ENCODE measurements around the gene SLC12A2. TPM values are rescaled to one million over a fixed set of nuclear protein-coding genes. Genes with fewer than 3 reads are reported as not detected.
A peak's percentile ranks its signal among the peaks of the same experiment; 100 is the strongest.

The SLC12A2 gene
- total and polyA plus RNA-seq, 2 of the 4 experiments (the other 2 are of a cell fraction): 5.6 to 30.3 TPM

DNA sequence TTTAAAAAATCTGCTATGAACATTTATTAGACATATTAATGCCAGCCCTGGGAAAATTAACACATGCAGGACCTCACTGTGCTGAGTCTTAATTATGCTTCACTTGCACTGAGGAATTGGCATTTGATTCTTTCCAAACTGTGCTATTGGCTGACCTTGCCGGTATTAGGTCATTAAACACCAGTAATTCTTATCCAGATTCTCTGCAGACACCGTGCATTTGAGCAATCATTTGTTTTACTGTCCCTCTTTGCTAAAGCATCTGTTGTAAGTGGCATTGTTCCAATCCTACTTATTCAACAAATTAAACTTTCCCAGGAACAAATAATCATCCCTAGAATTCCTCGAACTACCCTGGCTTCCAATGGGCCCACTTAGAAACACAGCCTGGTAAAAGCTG lies 145.0 kb downstream of the SLC12A2 start:
- Histone ChIP-seq H3K4me3 (ENCODE audit: insufficient read depth, low read depth, low read length) (no peak overlapping the region), H3K18ac (ENCODE audit: low read depth, low read length) (no peak overlapping the region), H2AK9ac (replicated peaks; ENCODE audit: low read depth, low read length, poor library complexity) (no peak overlapping the region), H3K27ac (ENCODE audit: insufficient read depth, low read length) (no peak overlapping the region), H3K23ac (ENCODE audit: low read depth, low read length) (no peak overlapping the region), H3K4me2 (ENCODE audit: low read depth, low read length) (no peak overlapping the region), H3K9ac (ENCODE audit: low read depth, low read length) (no peak overlapping the region), H2AK5ac (ENCODE audit: low read depth, low read length) (no peak overlapping the region), H2AFZ (replicated peaks; ENCODE audit: low read length, poor library complexity) (no peak overlapping the region), H3K4me1 (ENCODE audit: control insufficient read depth, insufficient read depth, low read length) (peaks cover 3% of the 10 kb centered on the region), H2BK15ac (ENCODE audit: low read depth, low read length) (no peak overlapping the region), H3K14ac (replicated peaks; ENCODE audit: low read depth, low read length) (no peak overlapping the region), H3K9me1 (ENCODE audit: insufficient read depth, low read length) (peaks cover 5% of the 10 kb centered on the region; the same call in 1 of the 2 replicates), H3K9me3 (ENCODE audit: control insufficient read depth, insufficient read depth, low read length) (no peaks in the 10 kb centered on the region), H4K20me1 (ENCODE audit: insufficient read depth, low read length) (no peaks in the 10 kb centered on the region), H2BK20ac (ENCODE audit: low read depth, low read length) (no peak overlapping the region), H3K79me1 (ENCODE audit: low read depth in 1 of 2, low read length in 2 of 2) (no peaks in the 10 kb centered on the region), H4K91ac (ENCODE audit: insufficient read depth, low read depth, low read length) (no peak overlapping the region), H4K5ac (ENCODE audit: low read depth, low read length) (no peak overlapping the region), H3K4ac (ENCODE audit: low read depth, low read length) (no peak overlapping the region), H4K8ac (ENCODE audit: low read depth in 2 of 2, low read length in 2 of 2) (no peak overlapping the region), H2BK5ac (ENCODE audit: low read depth, low read length, poor library complexity, severe bottlenecking) (no peak overlapping the region), H3K56ac (ENCODE audit: extremely low read depth, insufficient read depth, low read length) (no peak overlapping the region), H3K36me3 (ENCODE audit: control insufficient read depth, insufficient read depth, low read length) (no peaks in the 10 kb centered on the region), H2BK120ac (ENCODE audit: low read depth, low read length) (no peak overlapping the region), H3K27me3 (ENCODE audit: control insufficient read depth, insufficient read depth, low read length) (no peaks in the 10 kb centered on the region)
- ChIA-PET POLR2A (ENCODE audit: unreplicated experiment) (no interaction called here), CTCF (interaction anchor here (0.6 to 1.1 kb wide), 2 partner anchors 254 to 348 kb away, joined by 3 to 4 read pairs; no protein-coding TSS in a partner anchor)
- no TSS peak for BruUV-seq (replicated peaks)
- WGBS, 2 experiments (ENCODE audit: extremely low coverage in 2 of 2, insufficient read length in 1 of 2): 20% methylated on average over 1 of the region's 3 CpGs; no CpG with 5 or more reads in 1 of the 2 experiments
- intact Hi-C loops (cut with micrococcal nuclease) (no loop called here), in situ Hi-C loops (cut with MboI; ENCODE audit: low sequenced_read_pairs) (no loop called here), dilution Hi-C loops (cut with HindIII; ENCODE audit: low sequenced_read_pairs, unreplicated experiment) (no loop called here)
- no peak for TF ChIP-seq POLR2A (IDR thresholded peaks at IDR 0.05; ENCODE audit: low read depth, low read length)
- TF ChIP-seq RAD21 (IDR thresholded peaks at IDR 0.05; ENCODE audit: low read length): no peak
- TF ChIP-seq CEBPB (IDR thresholded peaks at IDR 0.05; ENCODE audit: low read depth, low read length): 0 out of 2 replicates have a peak, but pooled peaks have one; percentile 11
- no peak for TF ChIP-seq NFE2L2 (IDR thresholded peaks at IDR 0.05; ENCODE audit: low read depth, low read length)
- TF ChIP-seq CTCF (conservative IDR thresholded peaks at IDR 0.05; ENCODE audit: low read depth, low read length): no peak
- no peak for TF ChIP-seq MXI1 (IDR thresholded peaks at IDR 0.05; ENCODE audit: borderline replicate concordance, low read depth, low read length)
- TF ChIP-seq FOS (IDR thresholded peaks at IDR 0.05; ENCODE audit: low read depth, low read length): no peak
- peak; percentile 58 for DNase-seq
- ATAC-seq (ENCODE audit: low read depth): peak; percentile 45

Data from IMR-90 (cell line).